ENCODE measurements around the gene KCNAB2. TPM values are rescaled to one million over a fixed set of nuclear protein-coding genes. Genes with fewer than 3 reads are reported as not detected.

KCNAB2 gene
- total RNA-seq, 1 experiment from 2014 or later: 4.7 TPM

- DNase-seq: no peak
- CTCF ChIA-PET: no interaction called here
- Mint-ChIP-seq H3K27me3 (ENCODE audit: unreplicated experiment) (peaks cover 12% of the 10 kb centered on the region), H3K9me3 (ENCODE audit: low read depth, unreplicated experiment) (no peaks in the 10 kb centered on the region), H3K4me3 (ENCODE audit: low read depth, unreplicated experiment) (no peak overlapping the region), H3K4me1 (ENCODE audit: low read depth, unreplicated experiment) (no peaks in the 10 kb centered on the region), H3K27ac (ENCODE audit: unreplicated experiment) (no peak overlapping the region), H3K36me3 (ENCODE audit: insufficient read depth, unreplicated experiment) (no peaks in the 10 kb centered on the region)
- no TSS peak for BruUV-seq (replicated peaks)
- TF ChIP-seq, protein P1, sequence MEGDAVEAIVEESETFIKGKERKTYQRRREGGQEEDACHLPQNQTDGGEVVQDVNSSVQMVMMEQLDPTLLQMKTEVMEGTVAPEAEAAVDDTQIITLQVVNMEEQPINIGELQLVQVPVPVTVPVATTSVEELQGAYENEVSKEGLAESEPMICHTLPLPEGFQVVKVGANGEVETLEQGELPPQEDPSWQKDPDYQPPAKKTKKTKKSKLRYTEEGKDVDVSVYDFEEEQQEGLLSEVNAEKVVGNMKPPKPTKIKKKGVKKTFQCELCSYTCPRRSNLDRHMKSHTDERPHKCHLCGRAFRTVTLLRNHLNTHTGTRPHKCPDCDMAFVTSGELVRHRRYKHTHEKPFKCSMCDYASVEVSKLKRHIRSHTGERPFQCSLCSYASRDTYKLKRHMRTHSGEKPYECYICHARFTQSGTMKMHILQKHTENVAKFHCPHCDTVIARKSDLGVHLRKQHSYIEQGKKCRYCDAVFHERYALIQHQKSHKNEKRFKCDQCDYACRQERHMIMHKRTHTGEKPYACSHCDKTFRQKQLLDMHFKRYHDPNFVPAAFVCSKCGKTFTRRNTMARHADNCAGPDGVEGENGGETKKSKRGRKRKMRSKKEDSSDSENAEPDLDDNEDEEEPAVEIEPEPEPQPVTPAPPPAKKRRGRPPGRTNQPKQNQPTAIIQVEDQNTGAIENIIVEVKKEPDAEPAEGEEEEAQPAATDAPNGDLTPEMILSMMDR (IDR thresholded peaks at IDR 0.05; ENCODE audit: unreplicated experiment): no peak
- intact Hi-C loops (cut with micrococcal nuclease; ENCODE audit: unreplicated experiment): no loop called here
These were observed 19.6 kb downstream of the KCNAB2 start for GRCh38 chr1:6065093-6065858.

DNA sequence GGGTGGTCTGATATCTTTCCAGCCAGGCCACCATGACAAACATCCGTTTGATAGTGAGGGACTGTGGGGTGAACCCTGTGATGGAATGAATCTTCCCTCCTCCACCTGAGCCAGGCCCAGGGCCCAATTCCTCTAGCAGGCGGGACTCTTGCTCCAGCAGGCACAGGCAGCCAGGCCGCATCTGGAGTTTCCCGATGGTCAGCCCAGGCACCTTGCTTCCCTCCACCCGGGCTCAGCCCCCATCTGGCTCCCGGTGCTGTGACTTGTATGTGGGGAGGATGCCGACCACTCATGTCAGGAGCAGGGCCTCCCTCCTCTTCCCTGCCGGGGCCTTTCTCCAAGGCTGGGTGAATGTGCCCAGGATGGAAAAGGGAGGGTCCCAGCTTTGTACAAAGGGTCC, 21.0 kb downstream of the KCNAB2 start:
- H3K27me3 Mint-ChIP-seq (ENCODE audit: unreplicated experiment): peaks cover 12% of the 10 kb centered on the region
- no peak overlapping the region for H3K4me3 Mint-ChIP-seq (ENCODE audit: low read depth, unreplicated experiment)
- no TSS peak for BruUV-seq (replicated peaks)
- intact Hi-C loops (cut with micrococcal nuclease; ENCODE audit: unreplicated experiment): no loop called here
- H3K9me3 Mint-ChIP-seq (ENCODE audit: low read depth, unreplicated experiment): no peaks in the 10 kb centered on the region
- TF ChIP-seq, protein P1 (IDR thresholded peaks at IDR 0.05; ENCODE audit: unreplicated experiment): no peak
- DNase-seq: no peak
- H3K27ac Mint-ChIP-seq (ENCODE audit: unreplicated experiment): no peak overlapping the region
- CTCF ChIA-PET: no interaction called here
- no peaks in the 10 kb centered on the region for H3K4me1 Mint-ChIP-seq (ENCODE audit: low read depth, unreplicated experiment)
- H3K36me3 Mint-ChIP-seq (ENCODE audit: insufficient read depth, unreplicated experiment): no peaks in the 10 kb centered on the region

DNA sequence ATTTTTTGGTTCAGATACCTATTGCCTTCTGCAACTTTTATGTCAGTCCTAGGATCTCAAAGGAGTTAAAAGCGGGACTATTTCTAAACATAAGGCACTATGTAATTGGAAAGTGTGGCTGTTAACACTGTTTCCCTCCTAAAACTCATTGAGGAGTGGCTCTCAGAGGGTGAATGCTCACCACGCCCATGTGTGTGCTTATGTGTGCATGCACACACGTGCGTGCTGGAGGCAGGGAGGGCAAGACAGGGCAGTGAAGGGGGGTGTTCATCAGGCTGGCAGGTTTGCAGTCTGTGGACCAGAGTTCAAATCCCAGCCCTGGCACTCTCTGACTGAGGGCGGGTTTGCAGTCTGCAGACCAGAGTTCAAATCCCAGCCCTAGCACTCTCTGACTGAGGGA, 22.4 kb downstream of the KCNAB2 start:
- TF ChIP-seq, protein P1 (IDR thresholded peaks at IDR 0.05; ENCODE audit: unreplicated experiment): no peak
- CTCF ChIA-PET: no interaction called here

GRCh38 chr1:6068932-6069331, 23.2 kb downstream of the KCNAB2 start:
- Mint-ChIP-seq H3K9me3 (ENCODE audit: low read depth, unreplicated experiment) (no peaks in the 10 kb centered on the region), H3K27ac (ENCODE audit: unreplicated experiment) (no peak overlapping the region), H3K36me3 (ENCODE audit: insufficient read depth, unreplicated experiment) (no peaks in the 10 kb centered on the region), H3K27me3 (ENCODE audit: unreplicated experiment) (peaks cover 5% of the 10 kb centered on the region), H3K4me1 (ENCODE audit: low read depth, unreplicated experiment) (no peaks in the 10 kb centered on the region), H3K4me3 (ENCODE audit: low read depth, unreplicated experiment) (no peak overlapping the region)
- TF ChIP-seq, protein P1 (IDR thresholded peaks at IDR 0.05; ENCODE audit: unreplicated experiment): no peak
- BruUV-seq (replicated peaks): no TSS peak
- DNase-seq: no peak
- CTCF ChIA-PET: no interaction called here
- intact Hi-C loops (cut with micrococcal nuclease; ENCODE audit: unreplicated experiment): no loop called here

More for the DNA sequence above, 22.4 kb downstream of the KCNAB2 start:
- no peaks in the 10 kb centered on the region for H3K4me1 Mint-ChIP-seq (ENCODE audit: low read depth, unreplicated experiment)
- DNase-seq: no peak
- H3K9me3 Mint-ChIP-seq (ENCODE audit: low read depth, unreplicated experiment): no peaks in the 10 kb centered on the region
- no TSS peak for BruUV-seq (replicated peaks)
- no peak overlapping the region for H3K4me3 Mint-ChIP-seq (ENCODE audit: low read depth, unreplicated experiment)
- H3K27me3 Mint-ChIP-seq (ENCODE audit: unreplicated experiment): peaks cover 12% of the 10 kb centered on the region
- intact Hi-C loops (cut with micrococcal nuclease; ENCODE audit: unreplicated experiment): no loop called here
- no peak overlapping the region for H3K27ac Mint-ChIP-seq (ENCODE audit: unreplicated experiment)
- H3K36me3 Mint-ChIP-seq (ENCODE audit: insufficient read depth, unreplicated experiment): no peaks in the 10 kb centered on the region
